Adrenal gland (tissue), 12 donors: ENCODE measurements around the gene LACRT. TPM values are rescaled to one million over a fixed set of nuclear protein-coding genes. Genes with fewer than 3 reads are reported as not detected.

ENCODE experiments used
- DNase-seq, 7 donors: peaks; one replicate each; pipeline ENCODE4 v3.0.0-alpha.2; 2019 to 2020
- H3K27ac ChIP-seq, 5 donors: fragments of 200-600 bp; sonication (generic) in 4 of 5; 1 replicate in 3 of 5; 2 replicates in 2 of 5; pipeline versions ENCODE4 v1.5.1 to v1.8.0; 2016 to 2020; ENCODE audit warnings: mild to moderate bottlenecking in 1 of 5
- H3K27me3 ChIP-seq: fragments of 200-600 bp; 2 replicates; pipeline ENCODE4 v1.8.0; 2021
- H3K36me3 ChIP-seq, 2 donors: fragments of 200-600 bp; replicated peaks in 1 of 2; 1 replicate in 1 of 2; 2 replicates in 1 of 2; pipeline versions ENCODE4 v1.5.1 to v1.8.0; 2018 to 2022
- H3K4me1 ChIP-seq, 2 donors: fragments of 200-600 bp; replicated peaks in 1 of 2; 1 replicate in 1 of 2; 2 replicates in 1 of 2; pipeline versions ENCODE4 v1.5.1 to v1.8.0; 2018 to 2021
- H3K4me3 ChIP-seq, 4 donors: fragments of 200-600 bp; sonication (generic) in 3 of 4; one replicate each; pipeline ENCODE4 v1.5.1; 2016 to 2018
- H3K9me3 ChIP-seq, 3 donors: fragments of 200-600 bp; sonication (generic) in 1 of 3; replicated peaks in 1 of 3; 1 replicate in 2 of 3; 2 replicates in 1 of 3; pipeline versions ENCODE4 v1.5.1 to v1.8.0; 2016 to 2021
- CTCF ChIP-seq, 6 experiments: fragments of 450-650 bp in 4 of 6; fragments of 200-600 bp in 2 of 6; sonication (generic) in 1 of 6; IDR thresholded peaks; 1 replicate in 5 of 6; 2 replicates in 1 of 6; pipeline versions ENCODE4 v1.5.1 to v1.8.0; 2016 to 2021; ENCODE audit warnings: antibody characterized with exemption in 6 of 6, mild to moderate bottlenecking in 2 of 6, moderate library complexity in 1 of 6
- POLR2A ChIP-seq, 2 donors: fragments of 450-650 bp; IDR thresholded peaks; one replicate each; pipeline ENCODE4 v1.6.1; 2017; ENCODE audit warnings: antibody characterized with exemption in 2 of 2, mild to moderate bottlenecking in 2 of 2, moderate library complexity in 1 of 2
- WGBS, 4 donors: extraction: QIAGEN DNeasy Blood & Tissue Kit in 2 of 4; methylation state at CpG; one replicate each; pipeline versions ENCODE4 v1.1.5 to v1.1.7; 2013 to 2017; 5-methylcytosine and 5-hydroxymethylcytosine counted together
- intact Hi-C, 2 donors: fragments of 100-400 bp; cut with DNase I; formaldehyde crosslinking; loops; one replicate each; pipeline versions ENCODE4 v1.14.1 to v1.15.0; 2022 to 2023
- polyA plus RNA-seq, 3 donors: library from polyadenylated mRNA; stranded (reverse); fragments of 200-250 nt in 2 of 3; fragments of 350-450 nt in 1 of 3; fragmentation: Illumina TruSeq in 1 of 3; extraction: RNeasy Lipid Tissue Mini Kit (QIAGEN cat#74804) in 1 of 3; gene quantifications; one replicate each; pipeline ENCODE4 v1.2.3, GENCODE V29; 2013 to 2014
- total RNA-seq, 9 donors: library from RNA; depleted of rRNA in 4 of 9; stranded (reverse); fragments of >200 nt in 4 of 9; fragments of 120-200 nt in 1 of 9; fragmentation: NEBNext Ultra II Directional in 1 of 9; extraction: Animal tissue kit (Norgen Biotek cat#: 25700) in 1 of 9; gene quantifications; one replicate each; pipeline versions ENCODE4 v1.1.0 to v1.2.4, GENCODE V29; 2013 to 2023
- donor health status: healthy with polysubstance abuse.
- donor health status: Bipolar disorder and iron deficiency.
- donor health status: DM: yes; HTN: yes; CAD: no.
- donor health status: DM: no; HTN: no; CAD: no.
- donor health status: DM: no; HTN: no; CAD: no.
- donor health status: DM: yes; HTN: yes; CAD: no.

LACRT gene
- total and polyA plus RNA-seq, 12 donors: not detected

- Histone ChIP-seq H3K27me3 (no peaks in the 10 kb centered on the region), H3K27ac (no peak overlapping the region), H3K4me3 (no peak overlapping the region), H3K36me3 (no peaks in the 10 kb centered on the region), H3K4me1 (no peaks in the 10 kb centered on the region), H3K9me3 (no peaks in the 10 kb centered on the region)
- intact Hi-C loops: no loop called here
- 72 to 91% (median 84%) methylated on average over 6 of the region's 6 CpGs for WGBS, 4 donors
- no peak for DNase-seq
- no peak for TF ChIP-seq CTCF (IDR thresholded peaks at IDR 0.05)
- no peak for TF ChIP-seq POLR2A (IDR thresholded peaks at IDR 0.05)
Observed at GRCh38 chr12:54581412-54581811, 53.3 kb downstream of the LACRT start.

Other genes starting within 250 kb of the LACRT start
- gene ITGA5, start 215.6 kb downstream of the LACRT start, total RNA-seq: 100 to 1,000 TPM in 3 of 9 donors, 10 to 100 TPM in 6; 15.7 to 141 (median 75.4) TPM
- gene ITGA5, start 215.6 kb downstream of the LACRT start, polyA plus RNA-seq: 100 to 1,000 TPM in 1 of 3 donors, 10 to 100 TPM in 2; 52.2 to 118 (median 56.7) TPM
- gene GTSF1, start 161.3 kb downstream of the LACRT start, total RNA-seq: under 1 TPM in 4 of 9 donors, not detected in 5; 0.28 to 0.90 (median 0.55) TPM
- gene GTSF1, start 161.3 kb downstream of the LACRT start, polyA plus RNA-seq: 1 to 10 TPM in 1 of 3 donors, under 1 TPM in 1, not detected in 1; 0.37 to 2.2 TPM
- 10 to 100 TPM in 8 of 9 donors, 1 to 10 TPM in 1; 3.8 to 61.4 (median 28.3) TPM for gene NCKAP1L, start 137.1 kb downstream of the LACRT start, total RNA-seq
- 10 to 100 TPM in 1 of 3 donors, 1 to 10 TPM in 2; 5.2 to 11.8 (median 6.8) TPM for gene NCKAP1L, start 137.1 kb downstream of the LACRT start, polyA plus RNA-seq
- 1 to 10 TPM in 7 of 9 donors, under 1 TPM in 2; 0.72 to 9.2 (median 4.9) TPM for gene PDE1B, start 85.3 kb downstream of the LACRT start, total RNA-seq
- gene PDE1B, start 85.3 kb downstream of the LACRT start, polyA plus RNA-seq: 1 to 10 TPM; 3.6 to 9.8 (median 9.4) TPM
- 10 to 100 TPM in 1 of 9 donors, 1 to 10 TPM in 3, under 1 TPM in 4, not detected in 1; 0.14 to 10.7 (median 1.1) TPM for gene PPP1R1A, start 46.2 kb downstream of the LACRT start, total RNA-seq
- gene PPP1R1A, start 46.2 kb downstream of the LACRT start, polyA plus RNA-seq: 10 to 100 TPM in 1 of 3 donors, 1 to 10 TPM in 1, under 1 TPM in 1; 0.75 to 32.5 (median 1.6) TPM
- gene DCD, start 13.5 kb upstream of the LACRT start, total RNA-seq: not detected
- not detected for gene DCD, start 13.5 kb upstream of the LACRT start, polyA plus RNA-seq
- gene MUCL1, start 219.6 kb upstream of the LACRT start, total RNA-seq: under 1 TPM in 2 of 9 donors, not detected in 7; 0.83 to 0.88 TPM
- not detected for gene MUCL1, start 219.6 kb upstream of the LACRT start, polyA plus RNA-seq